Stimulated activated CD4-positive, alpha-beta T cell treated with anti-CD3 and anti-CD28 coated beads, TNF-alpha, amount 100 ng/mL, for 48 hours (primary cell): Measurements from ENCODE around the gene SPINK14.

Experiments
- DNase-seq, 3 donors: peaks; one replicate each; pipeline ENCODE4 v3.0.0-alpha.2; 2020; ENCODE audit warnings: low read depth in 3 of 3

Gene SPINK14

GRCh38 chr5:148201151-148201550 lies 32.8 kb downstream of the SPINK14 start:
- DNase-seq = no peak

- DNase-seq = no peak
Observed at GRCh38 chr5:148202531-148203203, 34.3 kb downstream of the SPINK14 start, which contains the start of gene SPINK6. TSS of gene SPINK6 (plus strand) at chr5:148203042. CDS start at chr5:148203097, 55 bp downstream.

GRCh38 chr5:148205044-148205806 lies 36.9 kb downstream of the SPINK14 start:
- DNase-seq = no peak

- DNase-seq = no peak
Observed at GRCh38 chr5:148205865-148206264, 37.5 kb downstream of the SPINK14 start.

- DNase-seq = no peak
Observed at GRCh38 chr5:148206620-148207019, 38.3 kb downstream of the SPINK14 start.

GRCh38 chr5:148208226-148208625 lies 39.9 kb downstream of the SPINK14 start:
- no peak for DNase-seq

GRCh38 chr5:148209151-148209770 lies 40.9 kb downstream of the SPINK14 start:
- DNase-seq = no peak

GRCh38 chr5:148214665-148215185 lies 46.4 kb downstream of the SPINK14 start:
- no peak for DNase-seq

GRCh38 chr5:148221508-148221907 lies 53.2 kb downstream of the SPINK14 start:
- no peak for DNase-seq

GRCh38 chr5:148224117-148224742 lies 55.9 kb downstream of the SPINK14 start:
- DNase-seq = no peak
